GM23338 (cell line): Measurements from ENCODE around the gene HOXC9.

Source experiments
- CREB1 ChIP-seq: fragments of 250-450 bp; sonication (Bioruptor Pico); IDR thresholded peaks from 2 replicates; pipeline ENCODE4 v1.5.0; 2020; ENCODE audit warnings: low read depth, mild to moderate bottlenecking, moderate library complexity
- CTCF ChIP-seq, 2 experiments: fragments of 200-600 bp in 1 of 2; sonication (generic) in 1 of 2; conservative IDR thresholded peaks; 2 replicates each; pipeline versions ENCODE4 v1.5.1 to v1.6.1; 2016 to 2017; ENCODE audit warnings: antibody characterized with exemption in 2 of 2, low read depth in 2 of 2, mild to moderate bottlenecking in 2 of 2, moderate library complexity in 1 of 2
- EZH2 ChIP-seq: fragments of 200-600 bp; sonication (generic); IDR thresholded peaks from one replicate; pipeline ENCODE4 v1.8.0; 2017; ENCODE audit warnings: antibody characterized with exemption, mild to moderate bottlenecking, low read depth; ENCODE audit not compliant: unreplicated experiment
- EZH2phosphoT487 ChIP-seq: fragments of 200-600 bp; sonication (generic); IDR thresholded peaks from one replicate; pipeline ENCODE4 v1.8.1; 2018; ENCODE audit warnings: antibody characterized with exemption; ENCODE audit not compliant: unreplicated experiment
- JUNB ChIP-seq: IDR thresholded peaks from one replicate; pipeline ENCODE4 v1.6.1; 2016; ENCODE audit warnings: antibody characterized with exemption; ENCODE audit not compliant: unreplicated experiment
- NANOG ChIP-seq: IDR thresholded peaks from 2 replicates; pipeline ENCODE4 v1.6.1; 2016; ENCODE audit warnings: antibody characterized with exemption, borderline replicate concordance
- POLR2AphosphoS5 ChIP-seq: IDR thresholded peaks from 2 replicates; pipeline ENCODE4 v1.6.1; 2016; ENCODE audit warnings: antibody characterized with exemption, low read depth
- REST ChIP-seq: IDR thresholded peaks from one replicate; pipeline ENCODE4 v1.6.1; 2018; ENCODE audit warnings: antibody characterized with exemption; ENCODE audit not compliant: unreplicated experiment
- ZNF331 ChIP-seq: fragments of 250-450 bp; sonication (Bioruptor Pico); IDR thresholded peaks from 2 replicates; pipeline ENCODE4 v1.5.0; 2020; ENCODE audit warnings: low read depth, mild to moderate bottlenecking, moderate library complexity
- ZNF462 ChIP-seq: fragments of 250-450 bp; sonication (Bioruptor Pico); IDR thresholded peaks from 2 replicates; pipeline ENCODE4 v1.5.0; 2020; ENCODE audit warnings: mild to moderate bottlenecking, moderate library complexity

GRCh38 chr12:54004841-54005530, 5.0 kb downstream of the HOXC9 start:
- TF ChIP-seq POLR2AphosphoS5 (no peak), CTCF (conservative IDR thresholded peaks at IDR 0.05; ENCODE audit: low read depth in 2 of 2) (no peak), JUNB (no peak), REST (no peak), EZH2 (peak; percentile 95), CREB1 (no peak), ZNF462 (CRISPR knock-in tag) (no peak), EZH2phosphoT487 (peak; percentile 19), ZNF331 (CRISPR knock-in tag) (no peak), NANOG (no peak)
